CD4-positive, CD25-positive, alpha-beta regulatory T cell (primary cell): ENCODE data around the gene OR52B6. TPM values are rescaled to one million over a fixed set of nuclear protein-coding genes. Genes with fewer than 3 reads are reported as not detected.

Experiments used
- ATAC-seq, 2 donors: fragments of 150-1000 bp; cut with Tn5 transposase; one replicate each; pipeline ENCODE4 v1.10.0; 2021; ENCODE audit warnings: low read depth in 2 of 2, moderate number of reproducible peaks in 2 of 2, moderate library complexity in 1 of 2
- DNase-seq, 3 donors: peaks; one replicate each; pipeline versions ENCODE4 v3.0.0 to v3.0.0-alpha.2; 2012 to 2022; ENCODE audit warnings: mixed read lengths in 1 of 3
- H3K27ac ChIP-seq: one replicate; pipeline ENCODE4 v1.7.0; 2013; ENCODE audit warnings: mild to moderate bottlenecking, low read length; ENCODE audit not compliant: insufficient read depth, poor library complexity, severe bottlenecking
- H3K27me3 ChIP-seq: one replicate; pipeline ENCODE4 v1.7.0; 2013; ENCODE audit warnings: low read length; ENCODE audit not compliant: control insufficient read depth, insufficient read depth
- H3K36me3 ChIP-seq: one replicate; pipeline ENCODE4 v1.7.0; 2013; ENCODE audit warnings: mild to moderate bottlenecking, low read length, moderate library complexity; ENCODE audit not compliant: control insufficient read depth, insufficient read depth
- H3K4me1 ChIP-seq: 2 replicates; pipeline ENCODE4 v1.7.0; 2013; ENCODE audit warnings: mild to moderate bottlenecking, low read length; ENCODE audit not compliant: insufficient read depth, control insufficient read depth, poor library complexity, severe bottlenecking
- H3K4me3 ChIP-seq: one replicate; pipeline ENCODE4 v1.7.0; 2013; ENCODE audit warnings: low read depth, mild to moderate bottlenecking, low read length, moderate library complexity
- H3K9me3 ChIP-seq, 2 experiments: 1 replicate in 1 of 2; 2 replicates in 1 of 2; pipeline ENCODE4 v1.7.0; 2013; ENCODE audit warnings: low read length in 2 of 2, mild to moderate bottlenecking in 1 of 2, moderate library complexity in 1 of 2; ENCODE audit not compliant: control insufficient read depth in 2 of 2
- H3K27ac Mint-ChIP-seq, 3 donors: one replicate each; pipeline ENCODE4 v1.8.0; 2020 to 2022; ENCODE audit warnings: mild to moderate bottlenecking in 3 of 3, mixed read lengths in 3 of 3, moderate library complexity in 2 of 3
- H3K27me3 Mint-ChIP-seq: one replicate; pipeline ENCODE4 v1.8.0; 2022; ENCODE audit warnings: mild to moderate bottlenecking, mixed read lengths
- H3K36me3 Mint-ChIP-seq: one replicate; pipeline ENCODE4 v1.8.0; 2020; ENCODE audit warnings: mixed read lengths
- H3K4me1 Mint-ChIP-seq, 4 donors: one replicate each; pipeline ENCODE4 v1.8.0; 2020 to 2022; ENCODE audit warnings: mixed read lengths in 4 of 4, mild to moderate bottlenecking in 1 of 4
- H3K4me3 Mint-ChIP-seq, 4 donors: one replicate each; pipeline ENCODE4 v1.8.0; 2020 to 2022; ENCODE audit warnings: mild to moderate bottlenecking in 4 of 4, mixed read lengths in 4 of 4, moderate library complexity in 3 of 4
- H3K9me3 Mint-ChIP-seq, 7 donors: one replicate each; pipeline ENCODE4 v1.8.0; 2020 to 2022; ENCODE audit warnings: mixed read lengths in 7 of 7, mild to moderate bottlenecking in 3 of 7, moderate library complexity in 2 of 7
- polyA plus RNA-seq, 4 donors: library from polyadenylated mRNA; unstranded; fragments of 300-500 nt; fragmentation: Illumina TruSeq; gene quantifications; one replicate each; pipeline ENCODE4 v1.2.3, GENCODE V29; 2021
- total RNA-seq: library from RNA; stranded (reverse); gene quantifications from one replicate; pipeline ENCODE4 v1.2.3, GENCODE V29; 2022

OR52B6 gene, protein sequence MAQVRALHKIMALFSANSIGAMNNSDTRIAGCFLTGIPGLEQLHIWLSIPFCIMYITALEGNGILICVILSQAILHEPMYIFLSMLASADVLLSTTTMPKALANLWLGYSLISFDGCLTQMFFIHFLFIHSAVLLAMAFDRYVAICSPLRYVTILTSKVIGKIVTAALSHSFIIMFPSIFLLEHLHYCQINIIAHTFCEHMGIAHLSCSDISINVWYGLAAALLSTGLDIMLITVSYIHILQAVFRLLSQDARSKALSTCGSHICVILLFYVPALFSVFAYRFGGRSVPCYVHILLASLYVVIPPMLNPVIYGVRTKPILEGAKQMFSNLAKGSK
- total RNA-seq (not detected), polyA plus RNA-seq (not detected)

DNA sequence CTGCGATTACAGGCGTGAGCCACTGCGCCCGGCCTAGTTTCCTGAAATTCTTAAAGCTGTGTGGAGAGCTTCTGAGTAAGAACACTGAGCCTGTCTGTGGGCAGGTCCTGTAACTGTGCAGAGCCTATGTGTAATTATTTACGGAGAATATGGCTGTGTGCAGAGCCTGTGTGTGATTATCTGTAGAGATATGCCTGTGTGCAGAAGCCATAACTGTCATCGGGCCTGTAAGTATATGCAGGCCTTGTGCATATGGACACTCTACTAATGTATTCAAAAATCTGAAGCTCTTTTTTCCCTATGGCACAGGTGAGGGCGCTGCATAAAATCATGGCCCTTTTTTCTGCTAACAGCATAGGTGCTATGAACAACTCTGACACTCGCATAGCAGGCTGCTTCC is at the start of gene OR52B6:
OR52B6 (plus strand) TSS at position 301 of the 400 bp plus-strand sequence; CDS start at position 301, 0 bp downstream.
- peak within 1 kb of the TSS in 1 of 3 donors; percentile 72 for H3K27ac Mint-ChIP-seq
- Histone ChIP-seq H3K27me3 (no peaks in the 10 kb centered on the region), H3K4me3 (no peak within 1 kb of the TSS), H3K36me3 (no peaks in the 10 kb centered on the region), H3K4me1 (no peaks in the 10 kb centered on the region), H3K27ac (no peak within 1 kb of the TSS), H3K9me3 (no peaks in the 10 kb centered on the region)
- H3K36me3 Mint-ChIP-seq = no peaks in the 10 kb centered on the region
- H3K4me3 Mint-ChIP-seq = no peak within 1 kb of the TSS
- DNase-seq (no peak), ATAC-seq (no peak)
- H3K4me1 Mint-ChIP-seq = no peaks in the 10 kb centered on the region
- peaks cover 0 to 5% (median 0%) of the 10 kb centered on the region in 7 donors for H3K9me3 Mint-ChIP-seq
- H3K27me3 Mint-ChIP-seq = no peaks in the 10 kb centered on the region

DNA sequence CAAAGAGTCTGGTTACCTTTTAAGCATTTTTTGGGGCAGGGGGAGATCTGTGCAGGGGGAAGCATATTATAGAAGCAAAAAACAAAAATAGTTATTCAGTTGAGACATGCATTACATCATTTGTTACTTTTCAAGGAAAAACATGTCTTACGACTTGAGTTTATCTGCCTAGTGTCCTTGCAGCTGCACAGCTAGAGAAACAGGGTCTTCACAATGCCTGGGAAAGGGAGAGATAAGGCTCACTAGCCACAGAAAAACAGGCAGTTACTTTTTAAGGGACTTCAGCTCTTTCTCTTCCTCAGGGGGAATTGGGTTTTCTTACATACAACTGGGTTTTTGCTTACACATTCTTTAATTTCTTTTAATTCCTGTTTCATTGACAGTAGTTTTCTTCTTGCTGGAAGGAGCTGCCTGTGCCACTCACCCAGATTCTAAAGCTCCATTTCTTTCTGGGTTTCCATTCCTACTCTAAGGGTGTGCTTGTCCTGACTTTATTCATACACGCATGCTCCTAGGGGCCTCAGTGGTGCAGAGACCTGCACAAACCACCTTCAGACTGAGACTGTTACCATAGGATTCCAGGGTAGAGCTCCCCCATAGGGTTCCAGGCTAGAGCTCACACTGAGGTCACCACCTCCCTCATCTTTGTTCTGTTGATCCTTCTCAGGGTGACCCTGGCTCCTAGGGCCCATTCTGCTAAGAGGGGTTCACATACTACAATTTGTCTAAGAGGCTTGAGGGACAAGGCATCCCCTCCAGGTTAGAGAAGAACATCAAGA is 49.4 kb upstream of the OR52B6 start:
- no peaks in the 10 kb centered on the region for H3K27me3 Mint-ChIP-seq

DNA sequence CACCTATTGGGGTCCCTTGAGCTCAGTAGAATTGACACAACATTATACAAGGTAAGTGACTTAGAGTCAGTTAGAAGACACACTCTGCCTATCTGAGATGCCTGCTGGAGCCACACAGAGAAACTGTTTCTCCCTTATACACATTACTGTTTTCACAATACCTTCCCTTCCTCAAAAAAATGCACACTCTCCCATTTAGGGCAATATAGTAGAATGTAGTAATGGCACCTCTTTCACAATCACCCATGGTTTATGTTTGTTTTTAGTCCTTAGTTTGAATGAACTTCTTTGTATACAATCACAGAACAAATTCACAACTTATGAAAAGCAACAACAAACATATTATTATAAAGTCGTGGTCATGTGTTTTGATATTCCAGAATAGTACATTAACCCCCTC is 46.6 kb upstream of the OR52B6 start:
- Mint-ChIP-seq H3K9me3 (peaks cover 0 to 3% (median 0%) of the 10 kb centered on the region in 7 donors), H3K4me1 (no peaks in the 10 kb centered on the region), H3K36me3 (peaks cover 3% of the 10 kb centered on the region), H3K4me3 (no peak overlapping the region), H3K27me3 (peaks cover 5% of the 10 kb centered on the region), H3K27ac (no peak overlapping the region)
- Histone ChIP-seq H3K4me1 (no peaks in the 10 kb centered on the region), H3K4me3 (no peak overlapping the region), H3K9me3 (no peaks in the 10 kb centered on the region), H3K36me3 (no peaks in the 10 kb centered on the region), H3K27me3 (no peaks in the 10 kb centered on the region), H3K27ac (no peak overlapping the region)
- DNase-seq (no peak), ATAC-seq (no peak)

More for the DNA sequence above, 49.4 kb upstream of the OR52B6 start:
- Mint-ChIP-seq H3K36me3 (no peaks in the 10 kb centered on the region), H3K9me3 (no peaks in the 10 kb centered on the region), H3K4me3 (no peak overlapping the region), H3K4me1 (no peaks in the 10 kb centered on the region), H3K27ac (peak overlapping the region in 1 of 3 donors; percentile 23)
- Histone ChIP-seq H3K9me3 (no peaks in the 10 kb centered on the region), H3K27me3 (no peaks in the 10 kb centered on the region), H3K4me3 (no peak overlapping the region), H3K27ac (no peak overlapping the region), H3K4me1 (no peaks in the 10 kb centered on the region), H3K36me3 (no peaks in the 10 kb centered on the region)
- DNase-seq (no peak), ATAC-seq (no peak)

DNA sequence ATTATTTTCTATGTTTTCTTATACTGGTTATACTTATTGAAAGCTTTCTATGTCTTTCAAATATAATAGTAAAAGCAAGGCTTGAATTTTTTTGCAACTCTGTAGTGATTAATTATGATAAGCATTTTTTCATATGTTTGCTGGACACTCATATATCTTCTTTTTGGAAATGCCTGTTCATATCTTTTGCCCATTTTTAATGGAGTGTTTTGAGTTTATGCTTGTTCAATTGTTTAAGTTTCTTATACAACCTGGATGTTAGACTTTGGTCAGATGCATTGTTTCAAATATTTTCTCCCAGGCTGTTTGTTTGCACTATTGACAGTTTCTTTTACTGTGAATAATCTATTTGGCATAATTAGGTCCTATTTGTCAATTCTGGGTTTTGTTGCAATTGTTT is 44.2 kb upstream of the OR52B6 start:
- Mint-ChIP-seq H3K27me3 (peaks cover 5% of the 10 kb centered on the region), H3K4me1 (no peaks in the 10 kb centered on the region), H3K36me3 (peaks cover 3% of the 10 kb centered on the region), H3K4me3 (no peak overlapping the region), H3K27ac (no peak overlapping the region), H3K9me3 (peaks cover 0 to 3% (median 0%) of the 10 kb centered on the region in 7 donors)
- no peak for DNase-seq
- Histone ChIP-seq H3K36me3 (no peaks in the 10 kb centered on the region), H3K27me3 (peaks cover 2% of the 10 kb centered on the region), H3K9me3 (no peaks in the 10 kb centered on the region), H3K4me3 (no peak overlapping the region), H3K27ac (no peak overlapping the region), H3K4me1 (no peaks in the 10 kb centered on the region)
- ATAC-seq = no peak

DNA sequence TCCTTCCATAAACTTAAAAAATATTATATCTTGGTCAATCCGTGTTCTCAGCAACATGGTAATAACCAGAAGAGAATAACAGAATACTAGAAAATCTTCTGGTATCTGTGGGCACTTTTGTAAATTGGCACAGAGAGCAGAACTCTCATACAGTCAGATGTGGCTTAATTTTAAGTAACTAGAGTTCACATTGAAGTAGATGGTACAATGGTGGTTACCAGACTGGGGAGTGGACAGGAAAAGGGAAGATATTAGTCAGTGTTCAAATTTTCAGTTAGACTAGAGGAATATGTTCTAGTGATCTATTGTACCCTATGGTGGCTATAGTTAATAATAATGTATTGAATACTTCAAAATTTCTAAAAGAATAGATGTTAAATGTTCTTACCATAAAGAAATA is 39.2 kb upstream of the OR52B6 start:
- Histone ChIP-seq H3K36me3 (no peaks in the 10 kb centered on the region), H3K27ac (no peak overlapping the region), H3K4me3 (no peak overlapping the region), H3K4me1 (no peaks in the 10 kb centered on the region), H3K9me3 (no peaks in the 10 kb centered on the region), H3K27me3 (peaks cover 2% of the 10 kb centered on the region)
- peaks cover 5% of the 10 kb centered on the region for H3K27me3 Mint-ChIP-seq
- ATAC-seq (no peak), DNase-seq (no peak)
- peaks cover 3% of the 10 kb centered on the region for H3K36me3 Mint-ChIP-seq
- no peaks in the 10 kb centered on the region for H3K4me1 Mint-ChIP-seq
- no peak overlapping the region for H3K27ac Mint-ChIP-seq
- peaks cover 0 to 3% (median 0%) of the 10 kb centered on the region in 7 donors for H3K9me3 Mint-ChIP-seq
- no peak overlapping the region for H3K4me3 Mint-ChIP-seq

DNA sequence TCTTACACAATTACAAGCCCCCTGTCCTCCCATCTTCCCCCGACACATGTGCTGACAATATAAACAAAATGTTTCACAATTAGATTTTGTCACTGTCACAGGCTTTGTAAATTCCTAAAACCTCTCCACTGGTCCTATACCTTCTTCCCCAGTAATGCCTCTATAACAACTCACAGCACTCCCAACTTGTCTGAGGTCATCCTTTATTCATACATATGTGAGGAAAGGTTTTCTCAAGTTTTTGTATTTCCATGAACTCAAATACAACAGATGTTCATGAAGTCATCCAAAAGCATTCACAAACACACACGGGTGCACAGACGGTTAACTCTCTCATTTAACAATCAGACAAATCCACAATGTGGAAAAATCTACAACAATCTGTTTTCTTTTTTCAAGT is 34.2 kb upstream of the OR52B6 start:
- no peak overlapping the region for H3K27ac Mint-ChIP-seq
- no peaks in the 10 kb centered on the region for H3K36me3 Mint-ChIP-seq
- Histone ChIP-seq H3K27me3 (no peaks in the 10 kb centered on the region), H3K4me1 (no peaks in the 10 kb centered on the region), H3K4me3 (no peak overlapping the region), H3K9me3 (no peaks in the 10 kb centered on the region), H3K36me3 (no peaks in the 10 kb centered on the region), H3K27ac (no peak overlapping the region)
- no peaks in the 10 kb centered on the region for H3K9me3 Mint-ChIP-seq
- H3K27me3 Mint-ChIP-seq = no peaks in the 10 kb centered on the region
- H3K4me1 Mint-ChIP-seq = no peaks in the 10 kb centered on the region
- no peak for DNase-seq
- H3K4me3 Mint-ChIP-seq = no peak overlapping the region
- no peak for ATAC-seq

DNA sequence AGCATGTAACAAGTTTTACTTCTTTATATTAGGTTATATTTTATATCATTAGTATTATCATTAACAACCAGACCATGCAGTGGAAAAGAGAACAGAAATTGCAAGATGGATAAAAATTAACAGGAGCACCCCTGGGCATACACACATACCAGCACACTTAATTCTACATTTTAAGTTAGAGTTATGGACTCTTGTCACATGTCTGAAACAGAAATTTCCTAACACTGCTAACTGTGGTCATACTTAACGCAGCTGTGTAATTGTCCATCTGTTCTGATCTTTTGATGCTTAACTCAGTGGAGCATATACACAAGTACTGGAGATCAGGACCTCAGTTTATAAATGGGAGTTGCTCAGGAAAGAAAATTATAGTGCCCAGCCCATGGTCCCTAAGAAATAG is 32.7 kb upstream of the OR52B6 start:
- ATAC-seq (no peak), DNase-seq (no peak)
- Mint-ChIP-seq H3K36me3 (no peaks in the 10 kb centered on the region), H3K9me3 (peaks cover 0 to 3% (median 0%) of the 10 kb centered on the region in 7 donors), H3K27me3 (peaks cover under 1% of the 10 kb centered on the region), H3K4me3 (no peak overlapping the region), H3K4me1 (no peaks in the 10 kb centered on the region), H3K27ac (no peak overlapping the region)
- Histone ChIP-seq H3K9me3 (no peaks in the 10 kb centered on the region), H3K27me3 (no peaks in the 10 kb centered on the region), H3K27ac (no peak overlapping the region), H3K4me3 (no peak overlapping the region), H3K36me3 (no peaks in the 10 kb centered on the region), H3K4me1 (no peaks in the 10 kb centered on the region)
